Natural killer cell (primary cell): ENCODE measurements around the gene CDC23. TPM values are rescaled to one million over a fixed set of nuclear protein-coding genes. Genes with fewer than 3 reads are reported as not detected.

ENCODE experiments used
- ATAC-seq, 3 donors: fragments of 150-1000 bp in 2 of 3; fragments of 200-7000 bp in 1 of 3; cut with Tn5 transposase; 1 replicate in 1 of 3; 2 replicates in 2 of 3; pipeline ENCODE4 v1.10.0; 2021; ENCODE audit warnings: mild to moderate bottlenecking in 2 of 3, moderate library complexity in 2 of 3
- DNase-seq, 2 donors: peaks; one replicate each; pipeline versions ENCODE4 v3.0.0 to v3.0.0-alpha.2; 2013 to 2021; ENCODE audit warnings: mixed read lengths in 1 of 2
- H3K27ac ChIP-seq: one replicate; pipeline ENCODE4 v1.5.1; 2013; ENCODE audit warnings: mild to moderate bottlenecking, low read length
- H3K27me3 ChIP-seq: one replicate; pipeline ENCODE4 v1.6.1; 2013; ENCODE audit warnings: low read length; ENCODE audit not compliant: control insufficient read depth, insufficient read depth
- H3K36me3 ChIP-seq: one replicate; pipeline ENCODE4 v1.6.1; 2013; ENCODE audit warnings: low read length; ENCODE audit not compliant: control insufficient read depth, insufficient read depth
- H3K4me1 ChIP-seq: one replicate; pipeline ENCODE4 v1.6.1; 2013; ENCODE audit warnings: low read length; ENCODE audit not compliant: control insufficient read depth, insufficient read depth
- H3K4me3 ChIP-seq: one replicate; pipeline ENCODE4 v1.5.1; 2013; ENCODE audit warnings: low read length
- H3K9me3 ChIP-seq: one replicate; pipeline ENCODE4 v1.6.1; 2013; ENCODE audit warnings: low read length; ENCODE audit not compliant: control insufficient read depth, insufficient read depth
- H3K27ac Mint-ChIP-seq, 2 donors: one replicate each; pipeline ENCODE4 v1.8.0; 2022; ENCODE audit warnings: mild to moderate bottlenecking in 2 of 2, mixed read lengths in 2 of 2, moderate library complexity in 1 of 2
- H3K27me3 Mint-ChIP-seq, 2 donors: one replicate each; pipeline ENCODE4 v1.8.0; 2022; ENCODE audit warnings: low read depth in 2 of 2, mixed read lengths in 2 of 2
- H3K36me3 Mint-ChIP-seq: one replicate; pipeline ENCODE4 v1.8.0; 2022; ENCODE audit warnings: mixed read lengths
- H3K4me1 Mint-ChIP-seq, 2 donors: one replicate each; pipeline ENCODE4 v1.8.0; 2022; ENCODE audit warnings: mixed read lengths in 2 of 2
- H3K4me3 Mint-ChIP-seq: one replicate; pipeline ENCODE4 v1.8.0; 2022; ENCODE audit warnings: mild to moderate bottlenecking, moderate library complexity, mixed read lengths
- H3K9me3 Mint-ChIP-seq, 2 donors: one replicate each; pipeline ENCODE4 v1.8.0; 2022; ENCODE audit warnings: mixed read lengths in 2 of 2
- WGBS: methylation state at CpG from one replicate; pipeline ENCODE4 v1.1.7; 2013; ENCODE audit warnings: missing lambda C conversion rate; ENCODE audit not compliant: insufficient coverage; 5-methylcytosine and 5-hydroxymethylcytosine counted together
- intact Hi-C: fragments of 100-400 bp; cut with micrococcal nuclease; formaldehyde crosslinking; loops from one replicate; pipeline ENCODE4 v1.14.2; 2022
- total RNA-seq, 4 donors: library from RNA; stranded (reverse); fragments of 120-200 nt in 1 of 4; gene quantifications; one replicate each; pipeline versions ENCODE4 v1.2.3 to v1.2.4, GENCODE V29; 2013 to 2022
- TF ChIP-seq, protein P1 (sequence below): fragments of 200-600 bp; IDR thresholded peaks from one replicate; pipeline ENCODE4 v1.8.0; 2022; ENCODE audit warnings: antibody characterized with exemption

CDC23 gene
- total RNA-seq, 3 donors from 2014 or later (not counting 1 experiment from before 2014, with no cell fraction given), result 16.3 to 25.2 (median 24.6) TPM

DNA sequence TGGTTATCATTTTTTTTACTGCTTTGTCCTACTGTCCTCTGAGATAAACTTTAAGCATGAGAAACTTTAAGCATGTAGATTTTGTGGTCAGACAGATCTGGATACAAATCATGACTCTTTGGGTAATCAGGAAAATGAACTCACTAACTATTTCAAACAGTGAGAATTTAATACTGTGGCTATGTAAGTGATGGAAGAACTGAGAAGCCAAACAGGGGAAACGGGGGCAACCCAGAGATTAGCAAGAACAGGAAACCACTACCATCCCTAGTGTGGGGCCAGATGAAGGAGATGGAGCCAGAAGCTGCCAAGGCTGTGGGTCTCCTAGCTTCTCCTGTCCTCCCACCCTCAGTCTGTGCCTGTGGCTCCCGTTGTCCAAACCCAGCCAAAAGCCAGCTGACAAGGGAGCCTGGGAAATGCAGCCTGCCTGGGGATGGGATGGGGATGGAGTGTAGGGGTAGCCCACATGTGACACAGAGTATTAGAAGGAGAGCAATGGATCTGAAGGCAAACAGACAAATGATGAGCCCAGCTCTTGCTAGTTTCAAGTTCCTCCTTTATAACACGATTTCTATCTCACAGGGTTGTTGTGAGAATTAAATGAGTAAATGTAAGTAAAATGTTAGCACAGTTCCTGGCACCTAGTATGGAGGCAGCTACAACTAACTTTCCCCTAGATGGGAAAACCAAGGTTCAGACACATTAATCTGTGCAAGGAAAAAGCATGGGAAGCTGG, 27.7 kb upstream of the CDC23 start:
- peaks cover 9% of the 10 kb centered on the region for H3K4me1 ChIP-seq
- WGBS, result 0% methylated on average over 1 of the region's 3 CpGs
- no peaks in the 10 kb centered on the region for H3K9me3 ChIP-seq
- H3K9me3 Mint-ChIP-seq, result no peaks in the 10 kb centered on the region
- no peaks in the 10 kb centered on the region for H3K36me3 ChIP-seq
- TF ChIP-seq, protein P1, sequence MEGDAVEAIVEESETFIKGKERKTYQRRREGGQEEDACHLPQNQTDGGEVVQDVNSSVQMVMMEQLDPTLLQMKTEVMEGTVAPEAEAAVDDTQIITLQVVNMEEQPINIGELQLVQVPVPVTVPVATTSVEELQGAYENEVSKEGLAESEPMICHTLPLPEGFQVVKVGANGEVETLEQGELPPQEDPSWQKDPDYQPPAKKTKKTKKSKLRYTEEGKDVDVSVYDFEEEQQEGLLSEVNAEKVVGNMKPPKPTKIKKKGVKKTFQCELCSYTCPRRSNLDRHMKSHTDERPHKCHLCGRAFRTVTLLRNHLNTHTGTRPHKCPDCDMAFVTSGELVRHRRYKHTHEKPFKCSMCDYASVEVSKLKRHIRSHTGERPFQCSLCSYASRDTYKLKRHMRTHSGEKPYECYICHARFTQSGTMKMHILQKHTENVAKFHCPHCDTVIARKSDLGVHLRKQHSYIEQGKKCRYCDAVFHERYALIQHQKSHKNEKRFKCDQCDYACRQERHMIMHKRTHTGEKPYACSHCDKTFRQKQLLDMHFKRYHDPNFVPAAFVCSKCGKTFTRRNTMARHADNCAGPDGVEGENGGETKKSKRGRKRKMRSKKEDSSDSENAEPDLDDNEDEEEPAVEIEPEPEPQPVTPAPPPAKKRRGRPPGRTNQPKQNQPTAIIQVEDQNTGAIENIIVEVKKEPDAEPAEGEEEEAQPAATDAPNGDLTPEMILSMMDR, result no peak
- peak overlapping the region; percentile 42 for H3K4me3 Mint-ChIP-seq
- peaks cover 15% of the 10 kb centered on the region for H3K27me3 ChIP-seq
- DNase-seq, result no peak
- H3K27me3 Mint-ChIP-seq, result peaks cover 25 to 28% of the 10 kb centered on the region in 2 donors
- H3K27ac Mint-ChIP-seq, result no peak overlapping the region
- intact Hi-C loops, result no loop called here
- no peaks in the 10 kb centered on the region for H3K36me3 Mint-ChIP-seq
- no peak overlapping the region for H3K4me3 ChIP-seq
- H3K4me1 Mint-ChIP-seq, result peaks cover 6 to 17% of the 10 kb centered on the region in 2 donors
- no peak overlapping the region for H3K27ac ChIP-seq
- ATAC-seq, result no peak

DNA sequence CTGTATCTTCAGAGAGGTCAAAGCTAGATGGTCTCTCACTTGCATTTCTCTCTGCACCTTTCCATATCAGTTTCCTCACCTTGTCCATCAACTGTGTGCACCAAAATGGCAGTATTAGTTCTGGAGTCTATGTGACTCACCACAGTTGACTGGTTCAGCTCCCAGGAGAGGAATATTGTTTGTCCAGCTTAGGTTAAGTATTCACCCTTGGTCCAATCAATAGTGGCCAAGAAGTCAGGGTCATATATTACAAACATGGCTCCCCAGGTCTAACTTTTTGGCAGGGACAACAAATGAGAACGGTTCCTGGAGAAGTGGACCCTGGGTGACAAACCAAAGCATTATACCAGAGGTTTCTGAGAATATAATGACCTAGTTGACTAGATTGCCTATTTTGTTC, 24.9 kb upstream of the CDC23 start:
- no peaks in the 10 kb centered on the region for H3K36me3 Mint-ChIP-seq
- Histone ChIP-seq H3K9me3 (no peaks in the 10 kb centered on the region), H3K4me1 (peaks cover 9% of the 10 kb centered on the region), H3K27me3 (peaks cover 15% of the 10 kb centered on the region), H3K4me3 (no peak overlapping the region), H3K36me3 (no peaks in the 10 kb centered on the region), H3K27ac (no peak overlapping the region)
- no peak overlapping the region for H3K27ac Mint-ChIP-seq
- no peaks in the 10 kb centered on the region for H3K9me3 Mint-ChIP-seq
- no peak for ATAC-seq
- H3K4me3 Mint-ChIP-seq, result no peak overlapping the region
- WGBS, result 100% methylated on average over 1 of the region's 1 CpG
- no peak for DNase-seq
- TF ChIP-seq, protein P1, result no peak
- H3K27me3 Mint-ChIP-seq, result peaks cover 13 to 19% of the 10 kb centered on the region in 2 donors
- peaks cover 6 to 17% of the 10 kb centered on the region in 2 donors for H3K4me1 Mint-ChIP-seq
- intact Hi-C loops, result no loop called here

DNA sequence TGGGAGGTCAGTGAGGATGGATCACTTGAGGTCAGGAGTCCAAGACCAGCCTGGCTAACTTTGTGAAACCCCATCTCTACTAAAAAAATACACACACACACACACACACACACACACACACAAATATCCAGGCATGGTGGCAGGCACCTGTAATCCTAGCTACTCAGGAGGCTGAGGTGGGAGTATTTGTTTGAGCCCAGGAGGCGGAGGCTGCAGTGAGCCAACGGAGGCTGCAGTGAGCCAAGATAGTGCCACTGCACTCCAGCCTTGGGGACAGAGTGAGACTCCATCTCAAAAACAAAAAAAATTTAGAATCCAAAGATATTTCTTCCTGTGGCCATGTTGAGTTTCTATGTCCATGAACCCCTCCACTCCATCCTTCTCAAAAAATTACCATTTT, 21.5 kb upstream of the CDC23 start:
- ATAC-seq (no peak), DNase-seq (no peak)
- Mint-ChIP-seq H3K9me3 (no peaks in the 10 kb centered on the region), H3K4me3 (no peak overlapping the region), H3K27me3 (peaks cover 6 to 13% of the 10 kb centered on the region in 2 donors), H3K27ac (no peak overlapping the region), H3K4me1 (no peaks in the 10 kb centered on the region), H3K36me3 (no peaks in the 10 kb centered on the region)
- intact Hi-C loops, result no loop called here
- Histone ChIP-seq H3K9me3 (no peaks in the 10 kb centered on the region), H3K27ac (no peak overlapping the region), H3K4me1 (no peaks in the 10 kb centered on the region), H3K27me3 (no peaks in the 10 kb centered on the region), H3K4me3 (no peak overlapping the region), H3K36me3 (no peaks in the 10 kb centered on the region)
- WGBS, result 78% methylated on average over 2 of the region's 2 CpGs
- TF ChIP-seq, protein P1, result no peak

DNA sequence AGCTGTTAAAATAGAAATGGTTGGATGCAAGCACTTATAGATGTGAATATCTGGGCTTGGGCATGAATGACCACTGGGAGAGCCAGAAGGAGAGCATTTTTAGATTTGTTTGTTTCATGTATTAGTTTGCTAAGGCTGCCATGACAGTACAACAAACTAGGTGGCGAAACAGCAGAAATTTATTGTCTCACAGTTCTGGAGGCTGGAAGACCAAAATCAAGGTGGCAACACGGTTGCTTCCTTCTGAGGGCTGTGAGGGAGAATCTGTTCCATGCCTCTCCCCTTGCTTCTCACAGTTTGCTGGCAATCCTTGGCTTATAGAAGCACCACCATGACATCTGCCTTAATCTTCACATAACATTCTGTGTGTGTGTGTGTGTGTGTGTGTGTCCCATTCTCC, 20.2 kb upstream of the CDC23 start:
- Mint-ChIP-seq H3K36me3 (no peaks in the 10 kb centered on the region), H3K4me1 (no peaks in the 10 kb centered on the region), H3K27me3 (peaks cover 6 to 16% of the 10 kb centered on the region in 2 donors), H3K9me3 (no peaks in the 10 kb centered on the region), H3K27ac (no peak overlapping the region), H3K4me3 (no peak overlapping the region)
- Histone ChIP-seq H3K27ac (no peak overlapping the region), H3K9me3 (no peaks in the 10 kb centered on the region), H3K4me1 (no peaks in the 10 kb centered on the region), H3K36me3 (no peaks in the 10 kb centered on the region), H3K27me3 (no peaks in the 10 kb centered on the region), H3K4me3 (no peak overlapping the region)
- intact Hi-C loops, result no loop called here
- WGBS, result 77% methylated on average over 2 of the region's 2 CpGs
- TF ChIP-seq, protein P1, result no peak
- DNase-seq (no peak), ATAC-seq (no peak)
